GM19372 (cell line): ENCODE results near the gene REPS2.

Experiments used
- ATAC-seq: cut with Tn5 transposase; IDR thresholded peaks from one replicate; pipeline ENCODE4 v1.9.1; 2021; ENCODE audit warnings: mild to moderate bottlenecking, low read depth, moderate library complexity; ENCODE audit not compliant: unreplicated experiment

REPS2 gene

GRCh38 chrX:16946361-16946964 is at the start of gene REPS2:
REPS2 (plus strand) TSS chrX:16946658; CDS start chrX:16946862, 204 bp downstream.
- ATAC-seq: peak; percentile 94

GRCh38 chrX:16897445-16897844 is 49.0 kb upstream of the REPS2 start:
- ATAC-seq: no peak

- ATAC-seq: no peak
Observed at GRCh38 chrX:16903274-16904022, 43.0 kb upstream of the REPS2 start.

GRCh38 chrX:16910376-16910775 is 36.1 kb upstream of the REPS2 start:
- no peak for ATAC-seq

- no peak for ATAC-seq
Observed at GRCh38 chrX:16914058-16914457, 32.4 kb upstream of the REPS2 start.

- ATAC-seq: no peak
Observed at GRCh38 chrX:16916561-16916960, 29.9 kb upstream of the REPS2 start.

- no peak for ATAC-seq
Observed at GRCh38 chrX:16917120-16917519, 29.3 kb upstream of the REPS2 start.

- no peak for ATAC-seq
Observed at GRCh38 chrX:16918979-16919378, 27.5 kb upstream of the REPS2 start.

- no peak for ATAC-seq
Observed at GRCh38 chrX:16920075-16920474, 26.4 kb upstream of the REPS2 start.

- no peak for ATAC-seq
Observed at GRCh38 chrX:16923157-16923556, 23.3 kb upstream of the REPS2 start.

GRCh38 chrX:16924631-16925480 is 21.6 kb upstream of the REPS2 start:
- ATAC-seq: no peak

GRCh38 chrX:16930392-16930791 is 16.1 kb upstream of the REPS2 start:
- ATAC-seq: no peak

GRCh38 chrX:16931371-16931770 is 15.1 kb upstream of the REPS2 start:
- ATAC-seq: no peak

- ATAC-seq: no peak
Observed at GRCh38 chrX:16931855-16932575, 14.4 kb upstream of the REPS2 start.

GRCh38 chrX:16934185-16934584 is 12.3 kb upstream of the REPS2 start:
- no peak for ATAC-seq

GRCh38 chrX:16946971-16947562 is 609 bp downstream of the REPS2 start:
- peak; percentile 29 for ATAC-seq

- no peak for ATAC-seq
Observed at GRCh38 chrX:16950423-16950822, 4.0 kb downstream of the REPS2 start.

- no peak for ATAC-seq
Observed at GRCh38 chrX:16953606-16954211, 7.3 kb downstream of the REPS2 start.

GRCh38 chrX:16957751-16958150 is 11.3 kb downstream of the REPS2 start:
- ATAC-seq: no peak

GRCh38 chrX:16958356-16958755 is 11.9 kb downstream of the REPS2 start:
- no peak for ATAC-seq
